GM21723 (cell line): ENCODE data around the gene PTTG1IP2.

ENCODE experiments used
- ATAC-seq: cut with Tn5 transposase; IDR thresholded peaks from one replicate; pipeline ENCODE4 v1.9.1; 2021; ENCODE audit warnings: mild to moderate bottlenecking, moderate library complexity; ENCODE audit not compliant: unreplicated experiment

PTTG1IP2 gene

GRCh38 chr7:90552521-90552920, 83.1 kb downstream of the PTTG1IP2 start:
- no peak for ATAC-seq

GRCh38 chr7:90560730-90561129, 91.3 kb downstream of the PTTG1IP2 start:
- ATAC-seq = no peak
